ENCODE data around the gene ITGB6.
"Not testable (repeated sequence)": the region's sequence is repeated elsewhere in the genome, so short reads cannot be mapped to it uniquely, and the experiment has no call there.

ITGB6 gene

DNA sequence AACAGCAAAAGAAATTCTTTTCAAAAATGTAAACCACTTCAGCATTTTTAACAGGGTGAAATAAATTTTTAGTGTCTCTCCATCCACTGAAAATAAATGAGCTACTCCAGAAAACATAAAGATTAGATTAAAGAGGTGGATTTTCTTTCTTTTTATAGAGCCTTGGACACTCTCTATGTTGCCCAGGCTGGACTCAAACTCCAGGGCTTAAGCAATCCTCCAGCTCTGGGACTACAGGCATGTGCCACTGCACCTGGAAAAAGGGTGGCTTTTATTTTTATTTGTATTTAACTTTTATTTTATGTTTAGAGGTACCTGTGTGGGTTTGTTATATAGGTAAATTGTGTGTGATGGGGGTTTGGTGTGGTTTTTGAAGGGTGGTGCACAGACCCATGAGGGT, 19.9 kb downstream of the ITGB6 start:
- no peak for DNase-seq

DNA sequence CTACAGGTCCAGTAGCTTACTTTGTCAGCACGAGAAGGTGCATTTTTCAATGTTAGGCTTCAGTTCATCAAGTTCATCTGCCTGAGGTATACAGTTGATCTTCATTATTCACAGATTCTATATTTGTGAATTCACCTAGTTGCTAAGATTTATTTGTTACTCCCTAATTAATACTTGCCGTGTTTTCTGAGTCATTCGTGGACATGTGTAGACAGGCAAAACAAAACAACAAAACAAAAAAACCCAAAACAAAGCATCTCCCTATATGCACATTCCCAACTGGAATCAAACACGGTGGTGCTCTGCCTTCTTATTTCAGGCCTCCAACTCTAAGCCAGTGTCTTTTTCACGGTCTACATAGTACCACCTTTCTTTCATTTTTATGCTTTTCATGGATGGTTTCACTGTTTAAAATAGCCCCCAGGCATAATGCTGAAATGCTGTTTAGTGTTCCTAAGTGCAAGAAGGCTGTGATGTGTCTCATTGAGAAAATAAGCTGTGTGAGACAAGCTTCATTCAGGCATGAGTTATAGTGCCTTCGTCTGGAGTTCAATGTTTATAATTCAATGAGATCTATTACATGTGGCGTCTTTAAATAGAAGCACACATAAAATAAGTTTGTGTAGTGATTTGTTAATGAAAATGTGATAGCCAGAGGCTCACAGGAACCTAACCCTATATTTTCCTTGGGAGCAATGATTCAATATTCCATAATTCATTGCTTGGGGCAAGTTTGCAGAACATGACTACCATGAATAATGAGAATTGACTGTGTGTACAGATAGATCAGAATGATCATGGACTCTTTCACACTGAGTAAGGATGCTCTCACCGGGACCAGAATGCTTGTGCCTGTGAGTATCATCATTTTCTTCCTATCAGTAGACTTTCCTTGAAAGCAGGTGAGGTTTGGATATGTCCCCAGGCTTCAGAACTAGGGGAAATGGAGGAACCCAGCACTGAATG, 24.6 kb downstream of the ITGB6 start:
- no peak for DNase-seq

DNA sequence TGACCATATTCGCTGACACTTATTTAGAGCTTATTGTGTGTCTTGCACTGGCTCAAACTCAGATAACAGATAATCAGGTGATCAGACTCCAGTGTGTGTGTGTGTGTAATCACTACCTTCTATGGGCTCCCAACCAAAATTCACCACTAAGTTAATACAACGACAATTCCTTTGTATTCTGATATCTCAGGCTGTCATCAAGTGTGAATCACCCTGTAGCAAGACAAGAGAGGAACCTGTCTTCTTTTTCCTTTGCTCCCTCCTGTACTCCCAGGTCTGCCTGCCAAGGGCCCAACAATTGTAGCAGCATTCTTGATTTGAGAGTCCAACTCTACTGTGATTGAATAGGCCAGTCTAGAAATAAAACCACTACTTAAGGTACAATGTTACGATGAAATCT, 25.8 kb downstream of the ITGB6 start:
- no peak for DNase-seq

DNA sequence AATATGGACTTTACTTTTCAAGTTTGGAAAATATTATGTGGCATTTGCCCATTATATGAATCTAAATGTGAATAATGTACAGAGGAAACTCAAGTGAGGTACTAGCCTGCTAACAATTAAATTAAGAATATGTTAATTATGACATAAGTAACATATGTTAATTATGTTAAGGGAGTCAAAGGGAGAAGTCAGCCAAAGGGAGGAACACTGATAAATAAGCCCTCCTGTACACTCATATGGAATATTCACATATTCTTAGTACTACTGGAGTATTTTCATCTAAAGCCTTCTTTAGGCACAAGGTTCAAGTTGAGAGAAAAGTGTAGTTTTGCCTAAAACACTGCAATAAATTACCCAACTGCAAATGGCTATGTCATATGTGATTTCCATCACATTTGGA, 30.1 kb downstream of the ITGB6 start:
- DNase-seq = no peak

DNA sequence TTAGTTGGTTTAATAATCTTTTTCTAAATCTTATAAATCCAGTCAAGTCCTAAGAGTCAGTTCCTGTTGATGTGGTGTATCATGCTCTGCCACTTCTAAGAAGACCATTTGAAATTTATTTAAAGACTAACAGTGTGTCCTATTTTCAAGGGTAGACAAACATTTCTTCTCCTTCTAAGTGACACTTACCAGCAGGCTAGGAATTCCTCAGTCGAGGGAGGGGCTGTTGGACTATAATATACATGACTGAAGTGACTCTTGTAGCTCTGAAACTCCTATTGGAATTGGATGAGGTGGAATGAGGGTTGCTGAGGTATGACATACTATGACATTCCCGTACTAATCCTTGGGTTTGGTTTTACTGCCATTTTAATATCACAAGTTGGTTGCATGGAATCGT, 30.6 kb downstream of the ITGB6 start:
- no peak for DNase-seq

DNA sequence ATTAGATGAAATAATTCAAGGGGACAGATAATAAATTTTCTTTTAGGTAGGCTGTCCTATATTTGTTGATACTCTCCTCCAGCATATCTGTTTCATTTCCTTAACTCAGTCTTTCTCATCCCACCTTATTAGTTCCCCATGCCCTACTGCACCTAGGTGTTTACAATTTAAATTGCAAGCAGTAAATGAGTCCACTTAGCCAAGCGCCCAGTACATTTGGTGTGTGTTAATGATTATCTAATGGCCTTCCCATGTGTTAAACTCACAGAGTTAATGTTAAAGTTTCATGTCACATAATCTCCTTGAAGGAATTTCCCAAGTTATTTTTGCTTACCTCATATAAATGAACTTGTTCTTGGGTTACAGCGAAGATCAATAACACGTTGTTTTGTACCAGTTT, 31.2 kb downstream of the ITGB6 start:
- no peak for DNase-seq

DNA sequence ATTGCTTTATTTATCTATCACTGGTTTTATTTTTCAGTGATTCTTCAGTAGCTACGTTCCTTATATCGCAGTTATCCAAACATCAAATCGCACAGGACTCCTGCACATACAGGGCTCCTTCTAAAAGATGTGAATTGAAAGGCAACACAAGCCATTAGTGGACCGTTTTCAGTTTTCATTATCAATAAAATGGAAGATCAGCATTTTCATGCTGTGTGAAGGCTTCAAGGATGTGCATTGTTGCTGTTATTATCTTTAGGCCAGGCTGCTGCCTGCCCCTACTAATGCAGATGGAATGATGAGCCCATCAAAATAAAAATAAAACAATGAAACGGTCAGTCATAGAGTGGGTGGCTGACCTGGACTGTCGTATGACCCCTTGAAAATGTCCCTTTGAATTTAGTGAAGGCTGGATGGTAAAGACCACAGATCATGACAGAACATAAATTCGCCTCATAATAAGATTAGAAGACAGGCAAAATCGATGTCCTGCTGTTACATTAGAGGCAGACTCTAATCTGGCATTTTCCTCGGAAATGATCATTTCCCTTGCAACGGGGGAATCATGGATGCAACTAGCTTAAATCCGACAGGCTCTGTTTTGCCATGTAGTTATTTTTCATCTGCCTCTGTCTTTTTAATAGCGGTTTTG, 32.9 kb downstream of the ITGB6 start:
- no peak for DNase-seq

DNA sequence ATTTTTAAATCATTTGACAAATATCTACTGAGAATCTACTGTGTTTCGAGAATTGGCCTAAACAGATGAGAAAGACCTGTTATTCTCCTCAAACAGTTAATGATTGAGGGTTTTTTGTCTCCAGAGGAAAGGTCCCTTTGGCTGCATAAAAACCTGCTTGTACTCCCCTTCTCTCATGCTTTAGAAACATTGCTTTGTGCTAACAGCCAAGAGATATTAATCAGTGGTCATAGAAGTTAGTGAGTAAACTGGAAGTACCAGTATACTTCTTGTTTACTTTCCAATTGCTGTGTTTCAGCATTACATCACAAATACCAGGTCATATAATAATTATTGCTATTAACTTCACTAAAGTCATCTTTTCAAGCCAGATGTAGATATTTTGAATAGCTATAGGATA, 34.1 kb downstream of the ITGB6 start:
- no peak for DNase-seq

DNA sequence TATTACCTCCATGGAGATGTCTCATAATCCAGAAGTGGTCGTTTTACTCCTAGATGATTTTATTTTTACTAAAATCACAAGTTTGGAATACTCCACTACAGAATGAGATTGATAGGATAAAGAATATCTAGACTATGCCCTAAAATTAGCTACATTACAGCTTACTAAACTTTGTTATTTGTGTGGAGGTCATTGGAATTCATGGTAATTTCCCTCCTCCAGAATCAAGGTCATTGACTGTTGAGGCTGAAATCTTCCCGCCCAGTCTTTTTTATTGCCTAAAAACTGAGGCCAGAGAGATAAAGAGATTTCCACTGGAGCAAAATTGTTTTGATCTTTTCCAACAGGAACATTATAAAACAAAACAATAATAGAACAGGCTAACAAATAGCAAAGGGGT, 35.0 kb downstream of the ITGB6 start:
- no peak for DNase-seq

DNA sequence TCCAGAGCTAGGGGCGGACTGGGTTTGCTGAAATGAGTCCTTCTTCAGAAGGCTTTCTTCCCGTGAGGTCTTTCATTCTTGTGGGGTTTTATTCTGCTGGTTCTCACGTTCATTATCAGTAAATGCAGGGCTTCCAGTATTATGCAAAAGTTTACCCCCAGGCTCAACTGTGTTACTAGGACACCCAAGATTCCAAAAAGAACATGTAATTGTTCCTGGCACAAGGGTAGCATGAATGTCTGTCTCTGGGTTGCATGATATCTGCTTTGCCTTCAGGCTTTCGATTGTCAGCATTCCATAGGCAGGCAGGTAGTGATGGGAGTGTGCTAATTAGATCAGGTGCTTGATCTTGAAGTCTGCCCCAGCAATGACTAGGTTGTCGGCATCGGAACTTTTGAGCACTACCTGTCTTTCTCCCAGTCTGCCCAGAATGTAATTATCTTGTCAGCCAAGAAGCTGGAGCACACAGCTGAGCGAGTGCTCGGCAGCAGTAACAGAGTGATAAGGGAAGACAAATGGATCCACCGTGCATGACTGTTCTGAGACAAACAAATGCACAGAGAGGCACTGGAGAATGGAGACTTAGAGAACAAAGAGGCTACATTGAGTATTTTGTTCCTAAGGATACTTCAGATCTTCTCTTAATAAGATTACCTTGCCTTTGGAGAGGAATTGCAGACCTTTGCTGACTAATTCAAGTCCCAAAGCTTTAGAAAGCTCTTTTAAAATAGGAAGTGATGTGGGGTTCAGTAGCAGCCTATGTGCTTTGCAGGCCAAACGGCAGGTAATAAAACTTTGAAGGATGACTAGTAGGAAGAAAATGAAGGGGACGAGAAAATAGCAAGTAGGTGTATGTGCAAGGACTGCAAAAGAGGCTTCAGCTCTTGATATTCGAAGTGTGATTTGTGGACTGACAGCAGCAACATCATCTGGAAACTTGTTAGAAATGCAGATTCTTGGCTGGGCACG, 41.9 kb downstream of the ITGB6 start:
- DNase-seq = no peak

DNA sequence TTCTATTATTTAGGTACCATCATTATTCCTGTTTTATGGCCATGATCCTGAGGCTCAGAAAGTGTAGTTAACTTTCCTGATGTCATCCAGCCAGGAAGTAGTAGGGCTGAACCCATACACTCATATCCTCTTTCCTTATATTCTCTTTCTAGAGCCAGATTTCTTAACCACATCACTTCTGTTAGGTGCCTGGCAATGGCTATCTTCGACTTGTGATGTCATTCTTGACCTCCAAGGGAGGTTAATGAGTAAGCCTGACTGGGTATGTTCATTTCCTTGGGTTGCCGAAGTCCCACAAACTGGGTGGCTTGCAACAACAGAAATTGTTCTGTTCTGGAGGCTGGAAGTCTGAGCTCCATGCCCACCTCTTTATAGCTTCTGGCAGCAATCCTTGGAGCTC, 43.4 kb downstream of the ITGB6 start:
- no peak for DNase-seq

DNA sequence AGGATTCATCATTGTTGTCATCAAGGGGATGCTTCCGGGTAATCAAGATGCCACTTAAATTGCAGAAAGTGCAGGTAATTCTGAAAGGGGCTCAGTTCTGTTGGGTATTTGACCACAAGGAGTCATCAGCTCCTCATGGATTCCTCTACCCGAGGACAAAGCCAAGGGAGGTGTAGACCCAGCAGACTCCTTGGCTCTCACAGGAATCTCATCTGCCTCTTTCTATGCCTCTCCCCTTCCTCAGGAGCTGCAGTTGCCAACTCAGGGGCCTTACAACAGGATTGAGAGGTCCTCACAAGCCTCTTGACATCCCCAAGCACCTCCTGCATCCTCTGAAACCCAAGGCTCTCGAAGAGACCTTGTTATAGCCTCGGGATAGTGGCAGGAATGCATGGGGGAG, 44.0 kb downstream of the ITGB6 start:
- no peak for DNase-seq

DNA sequence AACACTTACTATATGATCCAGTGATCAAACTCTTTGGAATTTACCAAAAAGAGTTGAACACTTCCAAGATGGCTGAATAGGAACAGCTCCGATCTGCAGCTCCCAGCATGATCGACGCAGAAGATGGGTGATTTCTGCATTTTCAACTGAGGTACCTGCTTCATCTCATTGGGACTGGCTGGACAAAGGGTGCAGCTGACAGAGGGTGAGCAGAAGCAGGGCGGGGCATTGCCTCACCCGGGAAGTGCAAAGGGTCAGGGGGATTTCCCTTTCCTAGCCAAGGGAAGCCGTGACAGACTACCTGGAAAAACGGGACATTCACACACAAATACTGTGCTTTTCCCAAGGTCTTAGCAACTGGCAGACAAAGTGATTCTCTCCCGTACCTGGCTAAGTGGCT, 51.7 kb downstream of the ITGB6 start:
- DNase-seq = not testable (repeated sequence)

DNA sequence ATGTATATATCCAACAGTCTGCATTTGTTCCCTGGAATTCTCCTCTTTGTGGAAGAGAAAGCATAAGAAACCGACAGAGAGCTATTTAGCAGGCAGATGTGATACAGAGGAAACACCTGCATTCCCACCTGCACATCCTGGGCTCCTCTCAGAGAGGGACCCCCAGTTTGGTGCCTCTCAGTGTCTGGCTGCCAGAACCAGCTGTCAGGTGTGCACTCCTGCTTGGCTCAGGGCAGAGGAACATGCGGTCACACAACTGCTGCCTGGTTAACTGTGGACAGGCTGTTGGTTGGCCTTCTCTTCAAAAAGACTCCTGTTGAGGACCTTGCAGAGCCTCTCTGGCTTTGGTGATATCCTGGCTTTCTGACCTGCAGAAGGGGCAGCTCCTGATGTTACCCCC, 54.6 kb downstream of the ITGB6 start:
- DNase-seq = no peak

DNA sequence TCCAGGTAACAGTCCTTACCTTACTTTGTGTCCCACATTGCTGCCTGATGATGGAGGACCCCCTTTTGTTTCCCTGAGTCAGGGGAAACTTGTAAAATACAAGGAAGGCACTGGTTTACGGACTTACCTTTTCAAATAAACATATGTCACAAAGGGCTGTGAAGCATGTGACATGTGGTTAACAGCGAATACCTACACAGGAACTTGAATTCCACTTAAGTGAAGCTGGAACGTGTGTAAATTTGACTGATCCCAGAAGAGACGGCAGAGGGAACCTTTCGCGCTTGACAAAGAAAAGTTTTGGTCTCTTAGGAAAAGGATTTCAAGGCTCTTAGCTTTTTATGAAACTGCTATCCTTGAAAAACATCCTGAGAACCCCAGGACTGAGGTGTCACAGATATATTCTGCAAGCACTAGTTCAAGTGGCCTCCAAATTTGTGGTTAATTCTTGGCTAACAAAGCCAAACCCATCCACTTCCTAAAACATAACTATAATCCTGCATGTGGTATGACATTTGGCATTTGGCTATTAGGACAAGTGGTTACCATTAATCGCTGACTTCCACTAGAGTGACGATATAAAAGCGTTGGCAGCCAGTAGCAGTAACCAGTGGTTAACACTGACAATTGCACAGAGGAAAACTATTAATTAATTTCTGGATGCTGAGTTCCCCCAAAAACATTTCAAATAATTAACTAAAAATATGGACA, 55.6 kb downstream of the ITGB6 start:
- DNase-seq = no peak

DNA sequence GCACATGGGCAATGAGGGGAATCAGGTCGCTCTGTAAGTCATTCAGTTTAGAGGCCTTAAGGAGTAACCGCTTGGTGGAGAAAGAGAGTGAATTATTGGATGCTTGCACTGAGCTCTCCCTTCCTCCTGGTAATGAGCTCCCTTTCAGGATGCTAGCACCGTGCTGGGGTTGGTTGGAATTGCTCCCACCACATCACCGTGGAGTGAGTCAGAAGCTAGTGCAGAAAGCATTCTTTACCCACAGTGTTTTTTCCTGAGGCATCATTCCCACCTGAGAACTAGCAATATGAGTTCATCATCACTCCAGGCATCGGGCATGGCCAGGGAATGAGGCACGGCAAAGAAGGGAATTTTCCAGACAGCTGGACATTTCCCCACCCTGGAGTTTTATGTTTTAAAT, 57.6 kb downstream of the ITGB6 start:
- no peak for DNase-seq

DNA sequence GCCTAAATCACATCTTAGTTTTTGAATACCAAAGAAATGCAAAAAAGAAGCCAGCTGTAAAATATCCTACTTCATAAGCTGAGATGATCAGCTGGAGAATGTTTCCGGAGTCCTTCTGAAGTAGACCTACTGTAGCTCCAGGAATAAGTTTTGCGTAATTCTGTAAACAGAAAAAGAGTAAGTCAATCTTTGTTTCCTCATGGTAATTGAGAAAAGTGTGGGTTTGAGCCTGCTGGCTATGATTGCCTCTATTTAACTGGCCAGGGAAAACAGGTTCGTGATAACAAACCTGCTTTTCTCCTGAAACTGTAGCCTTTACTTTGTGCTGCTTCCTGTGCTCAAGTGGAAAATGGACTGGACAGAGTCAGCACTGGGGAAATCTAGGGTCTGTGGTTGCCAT, 58.2 kb downstream of the ITGB6 start:
- DNase-seq = no peak

DNA sequence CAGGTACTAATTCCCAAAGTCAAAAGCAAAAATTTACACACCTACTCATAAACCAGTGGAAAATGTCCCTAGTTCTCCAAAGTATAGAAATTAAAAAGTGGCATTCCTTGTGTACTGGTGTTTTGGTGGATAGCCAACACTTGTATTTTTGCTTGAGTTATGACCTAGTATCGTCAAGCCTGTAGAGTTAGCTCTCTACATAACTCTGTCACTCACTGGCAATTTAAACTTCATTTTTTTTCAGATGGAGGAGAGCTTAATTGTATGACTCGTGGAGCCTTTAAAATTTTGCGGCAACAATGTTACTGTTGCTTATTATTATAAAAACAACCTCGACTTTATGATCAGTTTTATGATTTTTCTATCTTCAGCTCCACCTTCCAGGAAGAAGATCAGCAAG, 58.7 kb downstream of the ITGB6 start:
- no peak for DNase-seq

DNA sequence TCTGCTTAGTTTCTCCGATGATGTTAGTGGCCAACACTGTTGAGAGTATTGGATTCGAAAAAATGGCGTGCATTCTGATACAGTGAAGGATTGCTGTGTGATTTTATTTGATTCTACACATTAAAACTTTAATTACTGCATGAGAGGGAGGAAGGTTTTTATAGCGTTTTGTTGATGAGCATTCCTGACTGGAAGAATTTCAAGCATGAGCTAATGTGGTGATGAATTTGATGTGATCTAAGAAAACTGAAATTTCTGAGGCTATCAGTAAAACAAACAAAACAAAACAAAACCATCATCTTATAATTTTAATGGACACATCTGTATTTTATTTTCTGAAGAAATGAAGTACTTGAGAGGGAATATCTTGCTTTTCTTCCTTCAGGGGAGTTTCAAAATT, 59.6 kb downstream of the ITGB6 start:
- no peak for DNase-seq

DNA sequence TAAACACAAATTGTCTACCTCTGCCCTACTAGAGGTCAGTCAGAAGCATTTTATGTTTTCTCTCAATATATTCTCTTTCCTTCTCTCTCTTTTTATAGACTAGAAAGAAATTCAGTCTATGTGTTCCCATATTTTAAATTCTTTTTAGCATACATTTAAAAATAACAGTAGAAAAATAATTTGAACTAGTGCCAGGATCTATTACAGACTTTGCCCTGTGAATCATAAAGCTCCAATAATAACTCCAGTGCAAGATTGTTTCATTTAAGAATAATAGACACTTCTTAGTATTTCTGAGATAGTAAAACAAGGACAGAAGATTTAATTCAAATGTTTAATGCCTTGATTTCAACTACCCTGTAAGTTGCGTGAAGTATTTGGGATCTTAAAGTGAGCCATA, 60.1 kb downstream of the ITGB6 start:
- DNase-seq = no peak

DNA sequence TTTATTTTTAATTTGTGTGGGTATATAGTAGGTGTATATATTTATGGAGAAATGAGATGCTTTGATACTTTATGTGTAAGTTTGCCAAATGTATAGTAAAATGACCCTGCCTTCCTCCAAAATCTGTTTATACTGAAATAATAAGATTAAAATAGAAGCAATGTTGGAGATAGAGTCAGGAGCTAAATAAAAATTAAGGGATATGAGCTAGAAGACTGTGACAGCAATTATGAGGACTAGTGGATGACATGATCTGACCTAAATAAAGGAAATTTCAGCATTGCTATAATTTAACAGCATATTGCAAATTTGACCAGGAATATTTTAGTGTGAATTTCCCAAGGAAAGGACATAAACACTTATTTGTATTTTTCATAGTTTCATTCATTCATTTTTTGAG, 60.7 kb downstream of the ITGB6 start:
- no peak for DNase-seq

DNA sequence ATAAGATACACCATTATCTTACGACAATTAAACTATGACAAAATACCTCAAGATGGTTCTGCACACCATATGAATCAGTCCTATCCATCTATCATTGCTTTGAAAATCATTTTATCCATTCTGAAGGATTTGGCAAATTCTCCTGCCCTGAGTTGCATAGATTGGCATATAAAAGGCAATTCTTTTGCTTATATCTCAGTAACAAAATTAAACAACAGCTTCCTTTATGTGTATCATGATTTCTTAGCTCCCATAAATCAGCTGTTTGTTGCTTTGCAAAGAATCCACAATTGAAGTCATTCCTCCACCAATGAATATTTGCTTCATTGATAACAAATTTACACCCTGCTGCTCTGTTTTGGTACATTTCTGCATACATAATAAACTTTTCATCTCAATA, 61.7 kb downstream of the ITGB6 start:
- no peak for DNase-seq

DNA sequence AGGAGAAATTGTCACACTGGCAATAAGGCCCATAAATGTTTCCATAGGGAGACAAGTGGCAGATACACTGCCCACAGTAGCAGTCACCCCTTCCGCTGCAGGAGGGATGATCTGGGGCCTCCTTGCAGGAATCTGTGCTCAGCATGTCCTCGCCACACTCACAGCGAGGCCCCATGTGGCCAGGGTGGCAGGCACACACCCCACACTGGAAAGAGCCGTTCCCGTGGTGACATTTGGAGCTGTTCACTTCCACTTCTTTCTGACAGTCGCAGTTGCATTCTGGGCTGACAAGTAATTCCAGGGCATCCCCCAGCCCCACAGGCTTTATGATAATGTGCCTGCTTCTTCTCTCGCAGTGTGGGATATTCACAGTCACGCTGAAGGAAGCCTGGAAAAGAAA, 62.6 kb downstream of the ITGB6 start:
- DNase-seq = no peak
